OCI-LY3 (cell line): ENCODE results near the gene TTF2.

Experiments
- CTCF ChIP-seq: fragments of 200-600, 300-600 bp; sonication (generic); IDR thresholded peaks from 2 replicates; pipeline ENCODE4 v1.5.1; 2014; ENCODE audit warnings: antibody characterized with exemption, low read length, low read depth
- EZH2phosphoT487 ChIP-seq: fragments of 200-600 bp; shearing (Covaris generic); IDR thresholded peaks from 2 replicates; pipeline ENCODE4 v1.6.1; 2018; ENCODE audit warnings: antibody characterized with exemption, mixed run types, low read depth

GRCh38 chr1:117032681-117033539 lies 27.2 kb upstream of the TTF2 start:
- no peak for TF ChIP-seq CTCF
- no peak for TF ChIP-seq EZH2phosphoT487
